Measurements from ENCODE around the gene MYCBPAP. TPM values are rescaled to one million over a fixed set of nuclear protein-coding genes. Genes with fewer than 3 reads are reported as not detected.
A peak's percentile ranks its signal among the peaks of the same experiment; 100 is the strongest.

Gene MYCBPAP
- total and polyA plus RNA-seq, 4 donors, result 1.1 to 5.0 (median 2.9) TPM

- 17% methylated on average over 2 of the region's 10 CpGs for WGBS (ENCODE audit: insufficient coverage)
- peak in 5 of 6 donors; percentile 78 to 99 (median 89) for DNase-seq (ENCODE audit: low read depth in 4 of 6, low spot score in 6 of 6)
- Histone ChIP-seq H3K9me3 (ENCODE audit: control insufficient read depth, insufficient read depth, low read length) (no peaks in the 10 kb centered on the region), H3K27ac (ENCODE audit: low read depth, low read length) (peak overlapping the region; percentile 87), H3K36me3 (ENCODE audit: control insufficient read depth, insufficient read depth, low read length) (peaks cover 17% of the 10 kb centered on the region), H3K4me3 (ENCODE audit: low read depth, low read length) (no peak overlapping the region), H3K27me3 (ENCODE audit: control insufficient read depth, insufficient read depth, low read length) (peaks cover 26% of the 10 kb centered on the region), H3K4me1 (ENCODE audit: control insufficient read depth, insufficient read depth, low read length) (peaks cover 79% of the 10 kb centered on the region)
These were observed 57.4 kb downstream of the MYCBPAP start for GRCh38 chr17:50565402-50566350.

GRCh38 chr17:50566886-50567285, 58.6 kb downstream of the MYCBPAP start:
- H3K4me1 ChIP-seq (ENCODE audit: control insufficient read depth, insufficient read depth, low read length), result peaks cover 75% of the 10 kb centered on the region
- H3K9me3 ChIP-seq (ENCODE audit: control insufficient read depth, insufficient read depth, low read length), result no peaks in the 10 kb centered on the region
- no peak overlapping the region for H3K4me3 ChIP-seq (ENCODE audit: low read depth, low read length)
- H3K36me3 ChIP-seq (ENCODE audit: control insufficient read depth, insufficient read depth, low read length), result peaks cover 22% of the 10 kb centered on the region
- DNase-seq (ENCODE audit: low read depth in 4 of 6, low spot score in 6 of 6), result no peak
- WGBS (ENCODE audit: insufficient coverage), result no CpG with 5 or more reads among the region's 2 CpGs
- peaks cover 18% of the 10 kb centered on the region for H3K27me3 ChIP-seq (ENCODE audit: control insufficient read depth, insufficient read depth, low read length)
- no peak overlapping the region for H3K27ac ChIP-seq (ENCODE audit: low read depth, low read length)

GRCh38 chr17:50568659-50569058, 60.4 kb downstream of the MYCBPAP start:
- Histone ChIP-seq H3K9me3 (ENCODE audit: control insufficient read depth, insufficient read depth, low read length) (no peaks in the 10 kb centered on the region), H3K4me3 (ENCODE audit: low read depth, low read length) (no peak overlapping the region), H3K36me3 (ENCODE audit: control insufficient read depth, insufficient read depth, low read length) (peaks cover 33% of the 10 kb centered on the region), H3K4me1 (ENCODE audit: control insufficient read depth, insufficient read depth, low read length) (peaks cover 58% of the 10 kb centered on the region), H3K27ac (ENCODE audit: low read depth, low read length) (no peak overlapping the region), H3K27me3 (ENCODE audit: control insufficient read depth, insufficient read depth, low read length) (peaks cover 2% of the 10 kb centered on the region)
- no peak for DNase-seq (ENCODE audit: low read depth in 4 of 6, low spot score in 6 of 6)
- WGBS (ENCODE audit: insufficient coverage), result 90% methylated on average over 5 of the region's 12 CpGs

GRCh38 chr17:50569592-50569991, 61.4 kb downstream of the MYCBPAP start:
- Histone ChIP-seq H3K27ac (ENCODE audit: low read depth, low read length) (no peak overlapping the region), H3K4me3 (ENCODE audit: low read depth, low read length) (no peak overlapping the region), H3K4me1 (ENCODE audit: control insufficient read depth, insufficient read depth, low read length) (peaks cover 49% of the 10 kb centered on the region), H3K36me3 (ENCODE audit: control insufficient read depth, insufficient read depth, low read length) (peaks cover 41% of the 10 kb centered on the region), H3K9me3 (ENCODE audit: control insufficient read depth, insufficient read depth, low read length) (no peaks in the 10 kb centered on the region), H3K27me3 (ENCODE audit: control insufficient read depth, insufficient read depth, low read length) (no peaks in the 10 kb centered on the region)
- 74% methylated on average over 7 of the region's 7 CpGs for WGBS (ENCODE audit: insufficient coverage)
- DNase-seq (ENCODE audit: low read depth in 4 of 6, low spot score in 6 of 6), result no peak

- H3K27ac ChIP-seq (ENCODE audit: low read depth, low read length), result no peak overlapping the region
- no peaks in the 10 kb centered on the region for H3K27me3 ChIP-seq (ENCODE audit: control insufficient read depth, insufficient read depth, low read length)
- H3K4me3 ChIP-seq (ENCODE audit: low read depth, low read length), result no peak overlapping the region
- H3K36me3 ChIP-seq (ENCODE audit: control insufficient read depth, insufficient read depth, low read length), result peaks cover 43% of the 10 kb centered on the region
- WGBS (ENCODE audit: insufficient coverage), result 61% methylated on average over 6 of the region's 8 CpGs
- H3K9me3 ChIP-seq (ENCODE audit: control insufficient read depth, insufficient read depth, low read length), result no peaks in the 10 kb centered on the region
- DNase-seq (ENCODE audit: low read depth in 4 of 6, low spot score in 6 of 6), result peak in 1 of 6 donors; percentile 56
- H3K4me1 ChIP-seq (ENCODE audit: control insufficient read depth, insufficient read depth, low read length), result peaks cover 44% of the 10 kb centered on the region
These were observed 61.8 kb downstream of the MYCBPAP start for GRCh38 chr17:50570032-50570431.

GRCh38 chr17:50570528-50570927, 62.3 kb downstream of the MYCBPAP start:
- no peak overlapping the region for H3K4me3 ChIP-seq (ENCODE audit: low read depth, low read length)
- peaks cover 40% of the 10 kb centered on the region for H3K4me1 ChIP-seq (ENCODE audit: control insufficient read depth, insufficient read depth, low read length)
- peaks cover 46% of the 10 kb centered on the region for H3K36me3 ChIP-seq (ENCODE audit: control insufficient read depth, insufficient read depth, low read length)
- WGBS (ENCODE audit: insufficient coverage), result 71% methylated on average over 6 of the region's 7 CpGs
- no peaks in the 10 kb centered on the region for H3K27me3 ChIP-seq (ENCODE audit: control insufficient read depth, insufficient read depth, low read length)
- peak in 1 of 6 donors; percentile 81 for DNase-seq (ENCODE audit: low read depth in 4 of 6, low spot score in 6 of 6)
- H3K9me3 ChIP-seq (ENCODE audit: control insufficient read depth, insufficient read depth, low read length), result no peaks in the 10 kb centered on the region
- no peak overlapping the region for H3K27ac ChIP-seq (ENCODE audit: low read depth, low read length)

GRCh38 chr17:50571681-50572080, 63.4 kb downstream of the MYCBPAP start:
- no peak for DNase-seq (ENCODE audit: low read depth in 4 of 6, low spot score in 6 of 6)
- Histone ChIP-seq H3K27ac (ENCODE audit: low read depth, low read length) (no peak overlapping the region), H3K4me1 (ENCODE audit: control insufficient read depth, insufficient read depth, low read length) (peaks cover 31% of the 10 kb centered on the region), H3K4me3 (ENCODE audit: low read depth, low read length) (no peak overlapping the region), H3K9me3 (ENCODE audit: control insufficient read depth, insufficient read depth, low read length) (no peaks in the 10 kb centered on the region), H3K27me3 (ENCODE audit: control insufficient read depth, insufficient read depth, low read length) (no peaks in the 10 kb centered on the region), H3K36me3 (ENCODE audit: control insufficient read depth, insufficient read depth, low read length) (peaks cover 57% of the 10 kb centered on the region)
- WGBS (ENCODE audit: insufficient coverage), result 73% methylated on average over 18 of the region's 19 CpGs

- no peak overlapping the region for H3K27ac ChIP-seq (ENCODE audit: low read depth, low read length)
- H3K27me3 ChIP-seq (ENCODE audit: control insufficient read depth, insufficient read depth, low read length), result no peaks in the 10 kb centered on the region
- H3K36me3 ChIP-seq (ENCODE audit: control insufficient read depth, insufficient read depth, low read length), result peaks cover 62% of the 10 kb centered on the region
- no peak for DNase-seq (ENCODE audit: low read depth in 4 of 6, low spot score in 6 of 6)
- H3K9me3 ChIP-seq (ENCODE audit: control insufficient read depth, insufficient read depth, low read length), result no peaks in the 10 kb centered on the region
- 95% methylated on average over 17 of the region's 20 CpGs for WGBS (ENCODE audit: insufficient coverage)
- no peak overlapping the region for H3K4me3 ChIP-seq (ENCODE audit: low read depth, low read length)
- peaks cover 23% of the 10 kb centered on the region for H3K4me1 ChIP-seq (ENCODE audit: control insufficient read depth, insufficient read depth, low read length)
These were observed 64.3 kb downstream of the MYCBPAP start for GRCh38 chr17:50572541-50572940.

- WGBS (ENCODE audit: insufficient coverage), result 73% methylated on average over 9 of the region's 12 CpGs
- Histone ChIP-seq H3K4me3 (ENCODE audit: low read depth, low read length) (no peak overlapping the region), H3K4me1 (ENCODE audit: control insufficient read depth, insufficient read depth, low read length) (peaks cover 22% of the 10 kb centered on the region), H3K9me3 (ENCODE audit: control insufficient read depth, insufficient read depth, low read length) (no peaks in the 10 kb centered on the region), H3K27ac (ENCODE audit: low read depth, low read length) (no peak overlapping the region), H3K36me3 (ENCODE audit: control insufficient read depth, insufficient read depth, low read length) (peaks cover 68% of the 10 kb centered on the region), H3K27me3 (ENCODE audit: control insufficient read depth, insufficient read depth, low read length) (no peaks in the 10 kb centered on the region)
- DNase-seq (ENCODE audit: low read depth in 4 of 6, low spot score in 6 of 6), result no peak
These were observed 65.8 kb downstream of the MYCBPAP start for GRCh38 chr17:50573866-50574611.

Measured in spinal cord (tissue), 10 donors.